Measurements from ENCODE around the gene RNF121.
"Not testable (repeated sequence)": the region's sequence is repeated elsewhere in the genome, so short reads cannot be mapped to it uniquely, and the experiment has no call there.

Gene RNF121

DNA sequence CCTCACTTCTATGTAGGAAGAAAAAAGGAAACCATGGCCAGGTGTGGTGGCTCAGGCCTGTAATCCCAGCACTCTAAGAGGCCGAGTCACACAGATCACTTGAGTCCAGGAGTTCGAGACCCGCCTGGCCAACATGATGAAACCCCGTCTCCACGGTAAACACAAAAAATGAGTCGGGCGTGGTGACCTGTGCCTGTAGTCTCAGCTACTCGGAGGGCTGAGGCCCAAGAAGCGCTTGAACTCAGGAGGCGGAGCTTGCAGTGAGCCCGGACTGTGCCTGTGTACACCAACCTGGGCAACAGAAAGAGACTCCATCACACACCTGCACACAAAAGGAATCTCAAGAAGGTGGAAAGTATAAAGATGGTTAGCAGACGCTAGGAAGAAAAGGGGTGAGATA lies 32.9 kb upstream of the RNF121 start:
- H3K27me3 ChIP-seq (ENCODE audit: control insufficient read depth, low read length), result no peaks in the 10 kb centered on the region
- H3K4me1 ChIP-seq (ENCODE audit: control insufficient read depth, low read length), result no peaks in the 10 kb centered on the region
- H3K27ac ChIP-seq (ENCODE audit: low read depth, low read length), result no peak overlapping the region
- H3K79me2 ChIP-seq (ENCODE audit: control insufficient read depth, low read length), result no peaks in the 10 kb centered on the region
- no peak overlapping the region for H3K4me3 ChIP-seq (ENCODE audit: low read length)
- H4K20me1 ChIP-seq (ENCODE audit: control insufficient read depth, insufficient read depth, low read depth, low read length), result no peaks in the 10 kb centered on the region
- no peaks in the 10 kb centered on the region for H3F3A ChIP-seq (ENCODE audit: control insufficient read depth, insufficient read depth)
- H3K36me3 ChIP-seq (ENCODE audit: control insufficient read depth, low read length), result no peaks in the 10 kb centered on the region
- TF ChIP-seq, protein P1, sequence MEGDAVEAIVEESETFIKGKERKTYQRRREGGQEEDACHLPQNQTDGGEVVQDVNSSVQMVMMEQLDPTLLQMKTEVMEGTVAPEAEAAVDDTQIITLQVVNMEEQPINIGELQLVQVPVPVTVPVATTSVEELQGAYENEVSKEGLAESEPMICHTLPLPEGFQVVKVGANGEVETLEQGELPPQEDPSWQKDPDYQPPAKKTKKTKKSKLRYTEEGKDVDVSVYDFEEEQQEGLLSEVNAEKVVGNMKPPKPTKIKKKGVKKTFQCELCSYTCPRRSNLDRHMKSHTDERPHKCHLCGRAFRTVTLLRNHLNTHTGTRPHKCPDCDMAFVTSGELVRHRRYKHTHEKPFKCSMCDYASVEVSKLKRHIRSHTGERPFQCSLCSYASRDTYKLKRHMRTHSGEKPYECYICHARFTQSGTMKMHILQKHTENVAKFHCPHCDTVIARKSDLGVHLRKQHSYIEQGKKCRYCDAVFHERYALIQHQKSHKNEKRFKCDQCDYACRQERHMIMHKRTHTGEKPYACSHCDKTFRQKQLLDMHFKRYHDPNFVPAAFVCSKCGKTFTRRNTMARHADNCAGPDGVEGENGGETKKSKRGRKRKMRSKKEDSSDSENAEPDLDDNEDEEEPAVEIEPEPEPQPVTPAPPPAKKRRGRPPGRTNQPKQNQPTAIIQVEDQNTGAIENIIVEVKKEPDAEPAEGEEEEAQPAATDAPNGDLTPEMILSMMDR (IDR thresholded peaks at IDR 0.05; ENCODE audit: low read depth, low read length, poor library complexity, severe bottlenecking), result no peak
- no peak for TF ChIP-seq EZH2phosphoT487 (IDR thresholded peaks at IDR 0.05; ENCODE audit: borderline replicate concordance, low read length)
- H3K4me2 ChIP-seq (ENCODE audit: low read length), result no peak overlapping the region
- H3K9me3 ChIP-seq (ENCODE audit: control insufficient read depth, insufficient read depth, low read length), result no peaks in the 10 kb centered on the region
- H3K9me2 ChIP-seq (replicated peaks; ENCODE audit: control insufficient read depth, low read length), result no peaks in the 10 kb centered on the region

DNA sequence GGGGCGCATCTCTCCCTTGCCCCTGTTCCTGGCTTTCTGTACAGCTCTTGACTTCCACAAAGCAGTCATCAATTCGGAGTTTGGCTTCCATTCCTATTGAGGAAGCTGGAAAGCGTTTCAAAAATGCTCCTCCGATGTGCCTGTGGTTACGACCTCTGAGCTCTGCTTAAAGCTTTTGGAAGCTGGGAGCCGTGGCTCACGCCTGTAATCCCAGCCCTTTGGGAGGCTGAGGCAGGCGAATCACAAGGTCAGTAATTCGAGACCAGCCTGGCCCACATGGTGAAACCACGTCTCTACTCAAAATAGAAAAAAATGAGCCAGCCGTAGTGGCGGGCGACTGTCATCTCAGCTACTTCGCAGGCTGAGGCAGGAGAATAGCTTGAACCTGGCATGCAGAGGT lies 27.7 kb upstream of the RNF121 start:
- H3K79me2 ChIP-seq (ENCODE audit: control insufficient read depth, low read length); H3K9me2 ChIP-seq (replicated peaks; ENCODE audit: control insufficient read depth, low read length); H3K36me3 ChIP-seq (ENCODE audit: control insufficient read depth, low read length); H3K27me3 ChIP-seq (ENCODE audit: control insufficient read depth, low read length); H3K4me2 ChIP-seq (ENCODE audit: low read length); H3K4me1 ChIP-seq (ENCODE audit: control insufficient read depth, low read length); H3K9me3 ChIP-seq (ENCODE audit: control insufficient read depth, insufficient read depth, low read length); H4K20me1 ChIP-seq (ENCODE audit: control insufficient read depth, insufficient read depth, low read depth, low read length); H3F3A ChIP-seq (ENCODE audit: control insufficient read depth, insufficient read depth); H3K4me3 ChIP-seq (ENCODE audit: low read length); H3K27ac ChIP-seq (ENCODE audit: low read depth, low read length): not testable (repeated sequence)

GRCh38 chr11:71908218-71908617 lies 20.6 kb upstream of the RNF121 start:
- Histone ChIP-seq H3K4me1 (ENCODE audit: control insufficient read depth, low read length) (no peaks in the 10 kb centered on the region), H3K36me3 (ENCODE audit: control insufficient read depth, low read length) (peaks cover 7% of the 10 kb centered on the region), H3K27me3 (ENCODE audit: control insufficient read depth, low read length) (no peaks in the 10 kb centered on the region), H3K9me3 (ENCODE audit: control insufficient read depth, insufficient read depth, low read length) (no peaks in the 10 kb centered on the region), H3K4me2 (ENCODE audit: low read length) (no peak overlapping the region), H3K9me2 (replicated peaks; ENCODE audit: control insufficient read depth, low read length) (no peaks in the 10 kb centered on the region), H3K27ac (ENCODE audit: low read depth, low read length) (no peak overlapping the region), H3F3A (ENCODE audit: control insufficient read depth, insufficient read depth) (no peaks in the 10 kb centered on the region), H3K79me2 (ENCODE audit: control insufficient read depth, low read length) (no peaks in the 10 kb centered on the region), H3K4me3 (ENCODE audit: low read length) (no peak overlapping the region), H4K20me1 (ENCODE audit: control insufficient read depth, insufficient read depth, low read depth, low read length) (no peaks in the 10 kb centered on the region)
- TF ChIP-seq, protein P1 (IDR thresholded peaks at IDR 0.05; ENCODE audit: low read depth, low read length, poor library complexity, severe bottlenecking), result no peak
- no peak for TF ChIP-seq EZH2phosphoT487 (IDR thresholded peaks at IDR 0.05; ENCODE audit: borderline replicate concordance, low read length)

GRCh38 chr11:71910775-71911174 lies 18.1 kb upstream of the RNF121 start:
- not testable (repeated sequence) for H4K20me1 ChIP-seq (ENCODE audit: control insufficient read depth, insufficient read depth, low read depth, low read length); H3F3A ChIP-seq (ENCODE audit: control insufficient read depth, insufficient read depth); H3K9me2 ChIP-seq (replicated peaks; ENCODE audit: control insufficient read depth, low read length); H3K27ac ChIP-seq (ENCODE audit: low read depth, low read length); H3K9me3 ChIP-seq (ENCODE audit: control insufficient read depth, insufficient read depth, low read length); H3K4me2 ChIP-seq (ENCODE audit: low read length); H3K4me1 ChIP-seq (ENCODE audit: control insufficient read depth, low read length); H3K79me2 ChIP-seq (ENCODE audit: control insufficient read depth, low read length); H3K4me3 ChIP-seq (ENCODE audit: low read length); H3K27me3 ChIP-seq (ENCODE audit: control insufficient read depth, low read length)
- peaks cover 27% of the 10 kb centered on the region for H3K36me3 ChIP-seq (ENCODE audit: control insufficient read depth, low read length)

DNA sequence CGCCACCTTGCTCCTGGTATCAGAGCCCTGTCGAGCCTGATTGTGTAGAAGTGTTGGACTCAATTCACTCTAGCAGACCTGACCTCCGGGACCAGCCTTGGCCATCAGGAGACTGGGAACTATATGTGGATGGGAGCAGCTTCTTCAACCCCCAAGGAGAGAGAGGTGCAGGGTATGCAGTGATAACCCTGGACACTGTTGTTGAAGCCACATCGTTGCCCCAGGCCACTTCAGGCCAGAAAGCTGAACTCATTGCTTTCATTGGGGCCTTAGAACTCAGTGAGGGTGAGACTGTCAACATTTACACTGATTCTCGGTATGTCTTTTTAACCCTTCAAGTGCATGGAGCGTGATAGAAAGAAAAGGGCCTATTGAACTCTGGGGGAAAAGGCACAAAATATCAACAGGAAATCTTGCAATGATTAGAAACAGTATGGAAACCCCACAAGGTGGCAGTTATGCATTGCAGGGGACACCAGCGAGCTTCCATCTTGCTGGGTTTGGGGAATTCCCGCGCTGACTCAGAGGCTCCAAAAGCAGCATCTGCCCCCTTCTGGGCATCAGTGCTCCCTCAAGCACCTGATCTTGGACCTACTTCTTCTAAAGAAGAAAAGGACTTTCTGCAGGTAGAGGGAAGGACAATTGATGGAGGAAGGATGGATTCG lies 17.4 kb upstream of the RNF121 start:
- not testable (repeated sequence) for H3K27me3 ChIP-seq (ENCODE audit: control insufficient read depth, low read length); H3K4me1 ChIP-seq (ENCODE audit: control insufficient read depth, low read length); H4K20me1 ChIP-seq (ENCODE audit: control insufficient read depth, insufficient read depth, low read depth, low read length); H3K9me3 ChIP-seq (ENCODE audit: control insufficient read depth, insufficient read depth, low read length); H3K4me2 ChIP-seq (ENCODE audit: low read length); H3F3A ChIP-seq (ENCODE audit: control insufficient read depth, insufficient read depth); H3K27ac ChIP-seq (ENCODE audit: low read depth, low read length); H3K4me3 ChIP-seq (ENCODE audit: low read length); H3K79me2 ChIP-seq (ENCODE audit: control insufficient read depth, low read length); H3K9me2 ChIP-seq (replicated peaks; ENCODE audit: control insufficient read depth, low read length)
- H3K36me3 ChIP-seq (ENCODE audit: control insufficient read depth, low read length), result peaks cover 30% of the 10 kb centered on the region

DNA sequence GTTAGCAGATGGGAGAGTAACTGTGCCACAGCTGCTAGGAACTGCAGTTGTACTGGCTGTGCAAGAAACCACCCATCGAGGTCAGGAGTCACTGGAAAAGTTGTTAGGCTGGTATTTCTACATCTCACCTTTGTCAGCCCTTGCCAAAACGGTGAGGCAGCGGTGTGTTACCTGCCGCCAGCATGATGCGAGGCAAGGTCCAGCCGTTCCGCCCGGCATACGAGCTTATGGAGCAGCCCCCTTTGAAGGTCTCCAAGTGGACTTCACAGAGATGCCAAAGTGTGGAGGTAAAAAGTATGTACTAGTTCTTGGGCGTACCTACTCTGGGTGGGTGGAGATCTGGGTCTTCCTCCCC lies 16.9 kb upstream of the RNF121 start:
- not testable (repeated sequence) for H3K27me3 ChIP-seq (ENCODE audit: control insufficient read depth, low read length)

More for the DNA sequence above, 16.9 kb upstream of the RNF121 start:
- peaks cover 32% of the 10 kb centered on the region for H3K36me3 ChIP-seq (ENCODE audit: control insufficient read depth, low read length)
- H3K4me3 ChIP-seq (ENCODE audit: low read length); H3K27ac ChIP-seq (ENCODE audit: low read depth, low read length); H3F3A ChIP-seq (ENCODE audit: control insufficient read depth, insufficient read depth); H3K4me2 ChIP-seq (ENCODE audit: low read length); H3K79me2 ChIP-seq (ENCODE audit: control insufficient read depth, low read length); H3K9me2 ChIP-seq (replicated peaks; ENCODE audit: control insufficient read depth, low read length); H4K20me1 ChIP-seq (ENCODE audit: control insufficient read depth, insufficient read depth, low read depth, low read length); H3K4me1 ChIP-seq (ENCODE audit: control insufficient read depth, low read length); H3K9me3 ChIP-seq (ENCODE audit: control insufficient read depth, insufficient read depth, low read length): not testable (repeated sequence)

All from DOHH2 (cell line).